ENCODE results near the gene LRRC59. TPM values are rescaled to one million over a fixed set of nuclear protein-coding genes. Genes with fewer than 3 reads are reported as not detected.
"Not testable (repeated sequence)": the region's sequence is repeated elsewhere in the genome, so short reads cannot be mapped to it uniquely, and the experiment has no call there.

The LRRC59 gene
- total RNA-seq, 1 experiment from 2014 or later, result 137 TPM

DNA sequence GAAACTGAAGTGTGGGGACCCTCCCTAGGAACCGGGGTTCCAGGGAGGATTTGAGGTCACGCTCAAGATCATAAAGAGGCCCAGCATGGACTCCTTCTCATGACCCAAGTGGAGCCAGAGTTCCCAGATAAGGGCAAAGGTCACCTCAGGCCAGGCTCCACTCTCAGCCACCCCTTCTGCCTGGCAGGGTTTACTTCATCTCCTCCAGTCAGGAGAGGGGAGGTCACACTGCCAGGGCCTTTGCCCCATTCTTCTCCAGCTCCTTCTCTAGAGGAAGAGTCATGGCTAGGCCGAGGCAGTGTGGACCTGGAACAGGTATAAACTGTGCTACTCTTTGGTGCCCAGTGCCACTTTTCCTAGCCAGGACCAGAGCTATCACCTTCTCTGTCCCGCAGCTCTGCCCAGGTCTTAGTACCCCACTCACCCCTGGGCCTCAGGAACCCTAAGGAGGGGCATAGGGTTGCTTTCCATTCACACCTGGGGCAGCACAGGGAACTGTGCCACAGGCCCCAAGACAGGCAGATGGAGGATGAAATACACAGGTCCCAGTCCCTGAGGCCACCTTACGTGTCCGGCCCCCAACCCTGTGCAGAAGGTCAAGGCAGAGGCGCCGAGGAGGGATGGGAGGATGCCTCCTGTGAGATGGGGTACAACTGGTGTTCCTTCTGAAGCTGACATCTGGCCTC, 27.8 kb upstream of the LRRC59 start:
- DNase-seq (ENCODE audit: low spot score), result no peak

DNA sequence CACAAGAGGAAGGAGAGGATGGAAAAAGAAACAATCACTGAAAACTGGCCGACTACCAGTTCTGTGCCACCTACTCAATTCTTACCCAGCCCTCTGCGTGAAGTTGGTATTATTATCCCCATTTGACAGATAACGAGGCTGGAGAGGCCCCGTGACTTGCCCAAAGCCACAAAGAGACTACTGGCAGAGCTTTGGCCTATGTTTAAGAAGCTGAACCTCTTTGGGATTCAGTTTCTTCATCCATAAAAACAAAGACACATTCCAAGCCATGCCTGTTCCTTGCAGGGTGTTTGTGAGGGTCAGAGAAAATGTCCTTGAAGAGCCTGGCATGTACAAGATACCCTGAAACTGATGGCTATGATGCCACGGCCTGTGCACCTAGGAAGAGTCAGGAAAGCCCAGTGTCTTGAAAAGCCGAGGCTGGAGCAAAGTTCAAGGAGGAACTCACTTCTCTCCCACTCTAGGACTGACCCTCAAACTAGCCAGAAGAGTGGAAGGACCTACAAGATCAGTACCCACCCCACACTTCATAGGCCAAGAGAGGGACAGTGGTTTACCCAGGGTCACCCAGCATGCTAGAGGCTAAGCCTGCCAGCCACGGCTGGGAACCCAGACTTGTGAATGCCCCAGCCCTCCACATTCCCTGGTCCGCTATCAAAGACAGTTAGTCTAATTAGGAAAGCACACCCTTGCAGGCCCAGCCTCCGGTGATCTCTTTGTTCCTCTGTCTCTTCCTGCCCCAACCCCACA, 27.1 kb upstream of the LRRC59 start:
- no peak for DNase-seq (ENCODE audit: low spot score)

DNA sequence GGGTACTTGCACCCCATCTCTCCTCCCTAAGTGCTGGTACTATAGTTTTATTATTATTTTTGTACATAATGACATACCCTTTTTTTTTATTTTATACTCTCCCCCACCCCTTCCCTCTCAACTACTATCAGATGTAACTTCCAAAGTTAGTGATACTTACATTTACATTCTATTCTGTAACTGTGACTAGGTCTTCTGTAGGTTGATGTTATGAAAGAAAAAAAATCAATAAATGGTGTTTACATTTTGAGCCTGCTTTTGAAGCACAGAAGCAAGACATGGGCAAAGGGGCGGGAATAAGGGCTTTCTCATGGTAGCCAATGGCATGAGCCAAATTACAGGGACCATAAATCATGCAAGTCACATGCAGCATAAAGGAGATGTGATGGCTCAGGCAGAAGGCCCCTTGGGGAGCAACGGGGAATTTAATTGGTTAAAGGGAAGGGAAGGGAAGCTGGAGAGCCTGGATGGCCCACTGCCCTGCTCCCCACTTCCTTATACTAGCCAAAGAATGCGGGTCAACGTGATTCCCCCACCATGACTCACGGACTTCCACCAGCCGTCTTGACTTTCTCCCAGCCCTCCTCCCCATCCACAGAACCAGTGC, 26.3 kb upstream of the LRRC59 start:
- DNase-seq (ENCODE audit: low spot score), result peak; percentile 92

DNA sequence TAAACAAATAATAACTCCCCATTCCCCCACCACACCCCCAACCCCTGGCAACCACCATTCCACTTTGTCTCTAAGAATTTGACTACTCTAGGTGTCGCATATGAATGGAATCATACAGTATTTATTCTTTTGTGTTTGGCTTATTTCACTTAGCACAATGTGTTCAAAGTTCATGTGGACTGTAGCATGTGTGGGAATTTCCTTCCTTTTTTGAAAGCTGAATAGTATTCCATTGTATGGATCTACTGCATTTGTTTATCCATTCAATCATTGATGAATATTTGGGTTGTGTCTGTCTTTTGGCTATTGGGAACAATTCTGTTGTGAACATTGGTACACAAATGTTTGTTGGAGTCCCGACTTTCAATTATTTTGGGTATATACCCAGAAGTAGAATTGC, 25.4 kb upstream of the LRRC59 start:
- no peak for DNase-seq (ENCODE audit: low spot score)

DNA sequence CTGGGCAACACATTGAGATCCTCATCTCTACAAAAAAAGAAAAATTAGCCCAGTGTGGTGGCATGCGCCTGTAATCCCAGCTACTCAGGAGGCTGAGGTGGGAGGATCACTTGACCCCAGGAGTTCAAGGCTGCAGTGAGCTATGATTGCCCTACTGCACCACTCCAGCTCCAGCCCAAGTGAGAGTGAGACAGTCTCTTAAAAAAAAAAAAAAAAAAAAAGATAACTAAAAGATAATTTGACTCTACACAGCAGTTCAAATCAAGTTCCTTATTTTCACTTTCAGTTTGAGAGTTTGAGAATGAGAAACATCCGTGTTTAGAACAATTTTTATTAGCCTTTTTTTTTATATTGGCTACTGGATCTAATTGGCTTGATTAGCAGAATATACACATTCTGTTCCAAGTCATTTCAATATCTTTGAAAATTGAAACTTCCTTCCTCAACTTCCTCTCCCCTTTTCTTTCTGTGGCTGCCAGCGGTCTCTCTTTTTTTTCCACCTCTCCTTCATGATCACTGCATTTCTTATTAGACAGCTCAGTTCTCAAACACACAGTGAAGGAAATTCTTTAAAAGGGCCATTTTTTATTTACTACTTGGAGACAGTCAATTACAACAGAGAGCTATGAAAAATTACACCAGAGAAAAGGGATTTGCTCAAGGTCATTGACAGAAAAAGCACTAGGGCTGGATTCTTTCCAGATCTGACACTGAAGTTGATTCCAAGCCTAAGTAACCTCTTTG, 24.2 kb upstream of the LRRC59 start:
- no peak for DNase-seq (ENCODE audit: low spot score)

DNA sequence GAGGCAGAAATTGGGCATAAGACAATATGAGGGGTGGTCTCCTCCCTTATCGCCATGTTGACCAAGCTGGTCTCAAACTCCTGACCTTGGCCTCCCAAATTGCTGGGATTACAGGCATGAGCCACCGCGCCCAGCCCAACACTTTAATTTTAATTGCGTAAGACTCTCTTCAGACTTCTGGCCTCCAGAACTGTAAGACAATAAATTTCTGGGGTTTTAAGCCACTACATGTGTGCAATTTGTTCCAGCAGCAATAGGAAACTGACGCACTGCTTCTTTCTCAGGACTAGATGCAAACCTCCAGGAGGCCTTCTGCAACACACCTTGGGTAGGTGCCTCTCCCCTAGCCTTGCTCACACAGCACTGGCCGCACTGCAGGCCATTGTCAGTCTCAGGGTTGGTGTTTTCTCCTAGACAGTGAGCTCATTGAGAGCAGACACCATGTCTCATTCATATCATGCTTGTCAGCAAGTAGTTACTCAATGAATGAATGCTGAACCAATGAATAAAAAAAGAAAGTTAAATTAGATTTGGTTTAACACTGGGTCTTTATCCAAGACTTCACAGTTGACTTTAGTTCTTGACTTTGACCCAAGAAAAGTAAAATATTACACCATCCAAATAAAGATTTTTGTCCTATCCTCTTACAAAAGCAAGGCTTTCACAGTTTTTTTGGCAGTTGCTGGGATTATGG, 23.2 kb upstream of the LRRC59 start:
- DNase-seq (ENCODE audit: low spot score), result no peak

DNA sequence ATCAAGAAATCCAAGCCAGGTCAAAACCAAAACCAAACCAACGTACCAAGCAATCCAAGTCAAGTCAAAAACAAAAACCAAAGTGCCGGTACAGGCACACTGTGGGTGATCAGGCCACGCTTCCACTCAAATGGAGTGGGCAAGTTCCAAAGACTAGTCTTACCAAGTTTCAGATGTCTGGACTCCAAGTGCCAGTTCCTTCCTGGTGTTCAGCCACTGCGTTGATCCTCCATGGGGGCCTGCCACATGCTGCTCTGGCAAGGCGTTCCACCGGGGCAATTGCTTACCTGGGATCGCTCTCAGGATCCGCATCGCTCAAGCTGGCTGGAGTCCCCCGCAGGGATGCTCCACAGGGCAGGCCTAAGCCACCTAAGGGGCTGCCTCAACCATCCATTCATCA, 22.3 kb upstream of the LRRC59 start:
- DNase-seq (ENCODE audit: low spot score), result not testable (repeated sequence)

DNA sequence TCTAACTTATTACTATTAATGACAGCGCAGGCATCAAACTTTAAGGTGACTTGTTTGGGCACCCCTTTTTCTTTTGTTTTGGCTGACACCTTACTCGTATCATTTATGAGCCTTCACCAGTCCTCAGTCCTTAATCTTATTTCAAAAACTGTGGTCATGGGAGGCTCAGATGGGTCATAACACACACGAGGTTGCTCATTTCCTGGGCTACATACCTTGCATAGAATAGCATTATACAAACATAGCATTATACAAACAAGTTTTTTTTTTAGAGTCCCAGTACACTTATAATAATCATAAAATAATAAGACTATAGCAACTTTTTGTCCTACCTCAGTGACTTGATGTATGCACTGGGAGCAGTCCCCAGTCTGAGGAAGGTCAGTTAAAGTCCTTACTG, 17.5 kb upstream of the LRRC59 start:
- no peak for DNase-seq (ENCODE audit: low spot score)

DNA sequence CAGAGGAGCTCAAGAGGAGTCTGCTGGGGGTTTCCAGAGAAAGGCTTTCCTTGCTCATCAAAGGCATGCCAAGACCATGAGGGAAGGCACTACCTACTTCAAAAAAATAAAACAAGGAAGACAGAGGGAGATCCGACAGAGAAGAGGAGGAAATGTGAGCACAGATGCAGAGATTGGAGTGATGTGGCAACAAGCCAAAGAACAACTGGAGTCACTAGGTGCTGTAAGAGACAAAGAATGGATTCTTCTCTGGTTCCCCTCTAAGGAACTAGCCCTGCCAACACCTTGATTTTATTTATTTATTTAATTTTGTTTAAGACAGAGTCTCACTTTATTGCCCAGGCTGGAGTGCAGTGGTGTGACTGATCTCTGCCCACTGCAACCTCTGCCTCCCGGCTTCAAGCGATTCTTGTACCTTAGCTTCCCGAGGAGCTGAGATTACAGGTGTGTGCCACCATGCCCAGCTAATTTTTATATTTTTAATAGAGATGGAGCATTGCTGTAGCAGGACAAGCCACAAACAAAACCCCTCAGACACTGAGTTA, 14.9 kb upstream of the LRRC59 start:
- DNase-seq (ENCODE audit: low spot score), result no peak

DNA sequence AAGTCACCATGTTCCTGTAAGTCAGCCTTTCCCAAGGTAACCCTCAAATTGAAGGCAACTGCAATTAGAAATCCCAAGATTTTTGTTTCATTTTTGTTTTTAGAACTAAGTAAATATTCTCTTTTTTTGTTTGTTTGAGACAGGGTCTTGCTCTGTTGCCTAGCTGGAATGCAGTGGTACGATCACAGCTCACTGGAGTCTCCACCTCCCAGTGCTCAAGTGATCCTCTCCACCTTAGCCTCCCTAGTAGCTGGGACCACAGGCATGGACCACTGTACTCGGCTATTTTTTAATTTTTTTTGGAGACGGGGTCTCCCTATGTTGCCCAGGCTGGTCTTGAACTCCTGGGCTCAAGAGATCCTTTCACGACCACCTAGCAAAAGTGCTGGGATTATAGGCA, 10.6 kb upstream of the LRRC59 start:
- no peak for DNase-seq (ENCODE audit: low spot score)

DNA sequence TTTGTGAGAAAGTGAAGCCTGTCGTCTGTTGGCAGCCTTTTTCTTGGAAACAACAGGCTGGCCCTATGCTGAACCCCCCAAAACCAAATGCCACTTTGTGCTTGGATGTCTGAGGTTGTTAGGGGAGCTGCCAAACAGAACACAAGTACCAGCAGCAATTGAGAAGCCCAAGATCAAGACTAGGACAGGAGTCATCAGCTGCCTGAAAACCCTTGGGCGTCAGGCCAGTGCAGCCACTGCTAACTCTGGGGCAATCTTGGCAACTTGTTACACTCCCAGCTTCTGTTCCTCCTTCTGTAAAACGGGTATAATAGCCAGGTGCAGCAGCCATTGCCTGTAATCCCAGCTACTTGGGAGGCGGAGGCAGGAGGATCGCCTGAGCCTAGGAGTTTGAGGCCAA, 9.3 kb upstream of the LRRC59 start:
- no peak for DNase-seq (ENCODE audit: low spot score)

DNA sequence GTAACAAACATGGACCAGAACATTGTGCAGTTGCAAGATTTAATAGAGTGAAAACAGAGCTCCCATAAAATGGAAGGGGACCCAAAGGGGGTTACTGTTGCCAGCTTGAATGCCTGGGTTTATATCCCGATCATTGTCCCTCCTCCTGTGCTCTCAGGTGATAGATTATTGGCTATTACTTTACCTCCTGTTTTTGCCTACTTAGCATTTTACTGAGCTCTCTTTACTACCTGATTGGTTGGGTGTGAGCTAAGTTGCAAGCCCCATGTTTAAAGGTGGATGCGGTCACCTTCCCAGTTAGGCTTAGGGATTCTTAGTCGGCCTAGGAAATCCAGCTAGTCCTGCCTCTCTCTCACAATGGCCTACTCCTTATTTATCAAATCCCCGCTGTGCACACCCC, 8.0 kb upstream of the LRRC59 start:
- not testable (repeated sequence) for DNase-seq (ENCODE audit: low spot score)

DNA sequence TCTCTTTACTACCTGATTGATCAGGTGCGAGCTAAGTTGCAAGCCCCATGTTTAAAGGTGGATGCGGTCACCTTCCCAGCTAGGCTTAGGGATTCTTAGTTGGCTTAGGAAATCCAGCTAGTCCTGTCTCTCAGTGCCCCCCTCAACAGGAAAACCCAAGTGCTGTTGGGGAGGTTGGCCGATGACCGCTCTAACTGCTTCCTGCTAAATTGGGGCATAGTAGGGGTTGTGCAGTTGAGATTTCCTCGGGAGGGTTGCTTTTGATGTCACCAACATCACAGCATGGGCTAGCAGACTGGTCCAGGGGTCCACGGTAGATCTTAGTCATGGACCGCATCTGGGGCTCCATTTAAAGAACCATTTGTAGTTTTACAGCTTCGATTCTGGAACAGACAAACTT, 2.3 kb upstream of the LRRC59 start:
- not testable (repeated sequence) for DNase-seq (ENCODE audit: low spot score)

DNA sequence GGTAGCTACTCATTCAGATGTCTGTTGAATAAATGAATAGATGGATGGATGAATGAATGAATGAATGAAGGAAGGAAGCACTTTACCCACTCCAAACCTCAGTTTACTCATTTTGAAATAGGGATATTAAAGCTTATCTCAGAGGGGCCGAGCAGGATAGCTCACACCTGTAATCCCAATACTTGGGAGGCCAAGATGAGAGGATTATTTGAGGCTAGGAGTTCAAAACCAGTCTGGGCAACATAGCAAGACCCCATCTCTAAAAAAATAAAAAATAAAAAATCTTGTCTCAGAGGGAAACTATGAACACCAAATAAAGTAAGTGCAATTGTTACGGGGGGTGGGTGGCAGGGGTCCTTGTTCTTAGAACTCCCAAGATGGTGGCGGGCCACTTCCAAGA, 1.3 kb upstream of the LRRC59 start:
- DNase-seq (ENCODE audit: low spot score), result not testable (repeated sequence)

DNA sequence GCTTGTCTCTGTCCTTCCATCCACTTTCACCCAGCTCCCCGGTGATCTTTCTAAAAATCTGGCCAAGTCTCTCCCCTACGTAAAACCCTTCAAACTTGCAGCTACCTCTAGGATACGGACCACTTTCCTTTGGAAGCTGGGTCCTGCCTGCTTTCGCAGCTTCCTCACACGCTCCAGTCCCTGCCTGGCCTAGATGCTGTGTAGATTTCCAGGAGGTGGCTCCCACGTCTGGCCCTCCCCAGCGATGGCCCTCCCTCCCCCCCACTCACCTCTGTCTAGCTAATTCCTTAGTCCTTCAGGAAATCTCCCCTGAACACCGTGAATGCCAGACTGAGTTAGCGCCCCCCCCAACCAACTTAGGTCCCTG, 579 bp upstream of the LRRC59 start:
- DNase-seq (ENCODE audit: low spot score), result no peak

DNA sequence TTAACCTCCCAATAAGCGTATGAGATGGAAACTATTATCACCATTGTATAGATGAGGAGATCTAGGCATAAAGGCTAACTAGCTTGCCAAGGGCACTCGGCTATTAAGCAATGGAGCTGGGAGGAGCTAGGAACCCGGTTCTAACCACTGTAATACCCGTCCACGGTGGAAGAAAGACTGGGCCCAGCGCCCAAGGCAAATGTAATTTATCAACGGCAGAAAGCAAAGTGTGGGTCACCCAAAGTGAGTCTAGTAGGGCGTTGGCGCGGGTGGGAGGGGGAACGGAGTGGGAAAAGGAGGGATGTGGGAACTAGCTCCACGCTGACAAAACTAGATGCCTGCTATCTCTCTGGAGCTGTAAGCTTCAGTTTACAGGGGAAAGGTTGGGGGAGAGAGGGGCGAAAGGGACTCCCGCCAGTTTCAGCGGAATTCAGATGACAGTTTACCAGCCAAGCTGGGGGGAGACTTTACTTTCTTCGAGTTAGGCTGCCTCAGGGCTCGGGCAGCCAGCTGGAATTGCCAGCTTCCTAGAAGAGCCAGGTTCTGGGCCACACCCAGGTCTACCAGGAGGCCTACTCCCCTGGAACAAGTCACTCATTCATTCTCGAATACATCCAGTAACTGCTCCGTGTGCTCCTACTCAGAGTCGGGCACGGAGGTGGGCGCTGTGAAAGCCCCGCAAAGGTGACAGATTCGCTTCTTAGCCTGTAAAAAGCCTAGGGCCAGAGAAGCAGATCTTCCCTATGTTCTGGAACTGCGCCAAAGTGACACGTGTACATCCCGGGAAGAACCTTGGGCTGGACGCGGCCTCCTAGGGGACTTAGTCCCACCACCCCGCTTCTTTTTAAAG, 837 bp downstream of the LRRC59 start:
- peak; percentile 68 for DNase-seq (ENCODE audit: low spot score)

DNA sequence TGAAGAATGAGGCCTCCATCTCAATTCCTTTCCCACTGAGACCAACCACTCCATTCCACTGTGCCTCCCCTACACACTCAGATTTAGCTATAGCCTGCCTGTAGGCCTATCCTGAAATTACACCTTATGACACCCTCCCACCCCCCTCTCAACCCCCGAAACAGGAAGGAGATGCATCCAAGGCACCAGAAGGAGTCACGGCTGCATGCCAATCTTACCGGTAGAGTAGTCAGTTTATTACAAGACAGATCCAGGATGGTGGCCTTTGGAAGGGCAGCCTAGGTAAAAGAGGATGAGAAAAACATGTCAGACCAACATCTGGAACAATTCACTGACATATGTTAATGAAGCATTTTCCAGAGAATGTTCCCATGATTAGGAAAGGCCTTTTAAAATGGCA, 2.6 kb downstream of the LRRC59 start:
- no peak for DNase-seq (ENCODE audit: low spot score)

DNA sequence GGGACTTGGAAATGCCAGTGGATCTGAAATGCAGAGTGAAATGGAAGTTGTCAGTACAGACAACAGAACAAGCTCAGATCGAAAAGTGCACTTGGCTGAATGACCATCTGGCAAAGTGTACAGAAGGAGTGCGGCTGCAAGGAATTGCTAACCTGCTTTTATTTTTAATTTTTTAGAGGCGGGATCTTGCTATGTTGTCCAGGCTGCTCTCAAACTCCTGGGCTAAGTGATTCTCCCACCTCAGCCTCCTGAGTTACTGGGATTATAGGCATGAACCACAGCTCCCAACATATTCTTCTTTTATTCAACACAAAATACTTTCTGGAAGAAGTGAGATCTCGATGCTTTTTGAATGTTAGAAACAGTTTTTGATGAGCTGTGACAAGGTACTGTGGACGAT, 3.6 kb downstream of the LRRC59 start:
- no peak for DNase-seq (ENCODE audit: low spot score)

DNA sequence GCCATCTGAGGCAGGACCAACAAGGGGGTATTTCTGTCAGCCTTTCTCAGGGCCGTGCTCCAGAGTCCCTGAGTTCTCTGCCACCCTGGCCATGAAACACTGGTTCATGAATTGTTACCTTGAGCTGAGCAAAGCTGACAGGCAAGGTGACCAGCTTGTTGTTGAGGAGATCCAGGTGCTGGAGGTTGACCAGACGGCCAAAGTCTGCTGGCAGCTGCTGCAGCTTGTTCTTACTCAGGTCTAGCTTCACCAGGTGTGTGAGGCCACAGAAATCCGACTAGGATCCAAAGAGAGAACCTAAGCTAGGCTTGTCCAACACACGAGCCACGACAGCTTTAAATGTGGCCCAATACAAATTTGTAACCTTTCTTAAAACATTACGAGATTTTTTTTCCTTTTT, 4.7 kb downstream of the LRRC59 start:
- no peak for DNase-seq (ENCODE audit: low spot score)

DNA sequence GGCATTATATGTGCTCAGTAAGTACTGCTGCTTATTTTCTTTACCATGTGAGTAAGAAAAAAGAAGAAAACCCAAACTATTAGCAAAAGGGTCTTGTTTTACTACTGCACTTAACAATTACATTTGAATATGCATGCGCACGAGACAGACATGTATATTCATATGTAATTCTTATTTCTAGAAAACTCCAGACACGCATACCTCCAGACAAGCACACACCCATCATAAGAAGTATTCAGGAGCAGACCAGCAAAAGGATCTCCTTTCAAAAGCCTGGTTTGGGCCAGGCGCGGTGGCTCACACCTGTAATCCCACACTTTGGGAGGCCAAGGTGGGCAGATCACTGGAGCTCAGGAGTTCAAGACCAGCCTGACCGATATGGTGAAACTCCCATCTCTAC, 7.8 kb downstream of the LRRC59 start:
- DNase-seq (ENCODE audit: low spot score), result no peak

DNA sequence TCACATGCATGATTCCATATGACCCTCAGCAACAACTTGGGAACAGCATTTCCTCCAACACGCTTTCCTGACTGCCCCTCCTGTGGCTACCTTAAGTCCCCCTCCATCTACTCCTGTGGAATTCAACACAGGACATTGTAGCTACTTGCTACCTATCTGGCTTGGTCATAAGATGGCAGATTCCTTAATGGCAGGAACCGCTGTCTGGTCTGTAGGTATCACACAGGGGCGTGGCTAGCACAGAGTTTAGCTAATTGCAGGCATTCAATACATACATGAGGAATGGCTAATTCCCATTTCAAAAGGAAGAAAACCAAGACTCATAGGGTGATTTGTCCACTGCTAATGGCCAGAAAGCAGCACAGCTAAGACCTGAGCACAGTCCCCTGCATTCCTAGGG, 8.6 kb downstream of the LRRC59 start:
- no peak for DNase-seq (ENCODE audit: low spot score)

All from HT-29 (cell line).